SHP77 treated with DMSO at 0.1 percent for 48 hours (cell line): ENCODE measurements around the gene PASK.

Experiments used
- DNase-seq: peaks from one replicate; lab custom pipeline; 2025; lab: John Stamatoyannopoulos, UW

PASK gene

GRCh38 chr2:241126201-241126611 is 23.1 kb downstream of the PASK start:
- no peak for DNase-seq

GRCh38 chr2:241125626-241126025 is 23.6 kb downstream of the PASK start:
- no peak for DNase-seq

- DNase-seq = no peak
These were observed 25.3 kb downstream of the PASK start for GRCh38 chr2:241123816-241124536.

- no peak for DNase-seq
These were observed 26.8 kb downstream of the PASK start for GRCh38 chr2:241122376-241123002.

GRCh38 chr2:241121008-241121407 is 28.3 kb downstream of the PASK start:
- no peak for DNase-seq

GRCh38 chr2:241120440-241120839 is 28.8 kb downstream of the PASK start:
- no peak for DNase-seq

- DNase-seq = no peak
These were observed 30.4 kb downstream of the PASK start for GRCh38 chr2:241118737-241119505.

- DNase-seq = no peak
These were observed 32.4 kb downstream of the PASK start for GRCh38 chr2:241116606-241117560.

GRCh38 chr2:241115361-241115760 is 33.9 kb downstream of the PASK start:
- no peak for DNase-seq

GRCh38 chr2:241114836-241115235 is 34.4 kb downstream of the PASK start:
- DNase-seq = no peak

- DNase-seq = no peak
These were observed 36.7 kb downstream of the PASK start for GRCh38 chr2:241112592-241112991.

GRCh38 chr2:241112046-241112445 is 37.2 kb downstream of the PASK start:
- no peak for DNase-seq

GRCh38 chr2:241111440-241111805 is 37.8 kb downstream of the PASK start:
- no peak for DNase-seq

- no peak for DNase-seq
These were observed 38.4 kb downstream of the PASK start for GRCh38 chr2:241110607-241111439.

- no peak for DNase-seq
These were observed 39.1 kb downstream of the PASK start for GRCh38 chr2:241110089-241110606.

- DNase-seq = no peak
These were observed 39.8 kb downstream of the PASK start for GRCh38 chr2:241109210-241110088.

GRCh38 chr2:241108271-241109209 is 40.7 kb downstream of the PASK start:
- DNase-seq = no peak

GRCh38 chr2:241107031-241107783 is 42.1 kb downstream of the PASK start:
- DNase-seq = no peak
